ENCODE measurements around the gene RAI1.

The RAI1 gene

DNA sequence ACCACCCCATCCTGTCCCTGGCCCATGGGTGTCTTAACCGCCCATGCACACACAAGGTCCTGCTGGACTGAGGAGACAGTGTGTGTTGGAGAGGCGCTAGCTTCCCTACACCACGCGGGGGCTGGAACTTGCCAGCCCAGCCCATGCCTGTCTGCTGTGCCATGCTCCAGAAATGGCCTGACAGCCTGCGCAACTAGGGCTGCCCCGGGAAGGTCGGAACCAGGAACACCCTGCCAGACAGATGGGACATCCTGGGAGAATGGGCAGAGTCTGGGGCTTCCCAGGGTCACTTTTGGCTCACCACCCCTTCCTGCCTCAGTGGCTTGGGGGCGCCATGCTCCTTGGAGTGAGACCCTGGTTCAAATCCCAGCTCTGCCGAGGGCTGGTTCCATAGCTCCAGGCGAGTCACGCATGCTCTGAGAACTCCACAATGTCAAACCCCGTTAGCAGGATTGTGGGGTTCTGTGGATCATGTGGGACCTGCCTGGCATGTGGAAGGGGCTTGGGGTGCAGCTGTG lies 119.3 kb downstream of the RAI1 start:
- ChIA-PET POLR2A (ENCODE audit: low non-redundant PET) (interaction anchor here (0.6 kb wide), 1 partner anchor 33 kb away, joined by 4 read pairs; no protein-coding TSS in a partner anchor), CTCF (interaction anchor here (0.6 kb wide), 1 partner anchor 26 kb away, joined by 3 read pairs; no protein-coding TSS in a partner anchor)

DNA sequence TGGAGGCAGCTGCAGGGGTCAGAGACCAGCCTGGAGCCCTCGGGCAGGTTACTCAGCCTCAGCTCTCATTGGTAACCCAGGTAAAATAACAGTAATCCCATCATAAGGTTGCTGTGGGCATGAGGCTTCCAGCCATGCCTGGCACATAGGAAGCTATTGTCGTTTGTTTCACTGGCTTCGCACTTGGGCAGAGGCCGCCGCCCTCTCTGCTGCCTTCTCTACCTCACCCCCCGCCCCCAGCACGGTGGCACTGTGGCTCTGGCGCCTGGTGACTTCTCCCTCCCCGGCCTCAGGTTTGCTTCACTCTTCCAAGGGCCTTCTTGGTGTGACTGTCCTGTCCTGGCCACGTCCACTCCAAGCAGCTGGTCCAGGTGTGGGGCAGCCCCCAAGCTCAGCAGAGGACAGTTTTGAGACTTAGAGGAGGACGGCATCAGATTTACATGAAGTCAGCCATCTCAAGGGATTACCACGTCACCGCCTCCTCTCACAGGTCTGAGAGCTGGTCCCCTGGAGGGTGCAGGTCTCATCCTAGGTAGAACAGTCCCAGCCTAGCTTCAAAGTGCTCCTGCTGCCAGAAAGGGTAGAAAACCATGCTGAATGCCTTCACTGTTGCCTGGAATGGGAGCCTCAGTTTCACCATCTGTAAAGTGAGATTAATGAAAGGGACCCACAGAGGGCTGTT lies 120.7 kb downstream of the RAI1 start:
- TF ChIP-seq, protein P1, sequence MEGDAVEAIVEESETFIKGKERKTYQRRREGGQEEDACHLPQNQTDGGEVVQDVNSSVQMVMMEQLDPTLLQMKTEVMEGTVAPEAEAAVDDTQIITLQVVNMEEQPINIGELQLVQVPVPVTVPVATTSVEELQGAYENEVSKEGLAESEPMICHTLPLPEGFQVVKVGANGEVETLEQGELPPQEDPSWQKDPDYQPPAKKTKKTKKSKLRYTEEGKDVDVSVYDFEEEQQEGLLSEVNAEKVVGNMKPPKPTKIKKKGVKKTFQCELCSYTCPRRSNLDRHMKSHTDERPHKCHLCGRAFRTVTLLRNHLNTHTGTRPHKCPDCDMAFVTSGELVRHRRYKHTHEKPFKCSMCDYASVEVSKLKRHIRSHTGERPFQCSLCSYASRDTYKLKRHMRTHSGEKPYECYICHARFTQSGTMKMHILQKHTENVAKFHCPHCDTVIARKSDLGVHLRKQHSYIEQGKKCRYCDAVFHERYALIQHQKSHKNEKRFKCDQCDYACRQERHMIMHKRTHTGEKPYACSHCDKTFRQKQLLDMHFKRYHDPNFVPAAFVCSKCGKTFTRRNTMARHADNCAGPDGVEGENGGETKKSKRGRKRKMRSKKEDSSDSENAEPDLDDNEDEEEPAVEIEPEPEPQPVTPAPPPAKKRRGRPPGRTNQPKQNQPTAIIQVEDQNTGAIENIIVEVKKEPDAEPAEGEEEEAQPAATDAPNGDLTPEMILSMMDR (conservative IDR thresholded peaks at IDR 0.05; ENCODE audit: low read depth): no peak
- ChIA-PET CTCF (interaction anchor here (1.4 kb wide), 1 partner anchor 9 kb away, joined by 7 read pairs; no protein-coding TSS in a partner anchor), POLR2A (ENCODE audit: low non-redundant PET) (interaction anchor here (0.6 kb wide), 1 partner anchor 111 kb away, joined by 3 read pairs; no protein-coding TSS in a partner anchor)
- peak overlapping the region; percentile 97 for H3K27ac ChIP-seq
- no peak for DNase-seq (ENCODE audit: low spot score)

More for the DNA sequence above, 119.3 kb downstream of the RAI1 start:
- TF ChIP-seq, protein P1 (conservative IDR thresholded peaks at IDR 0.05; ENCODE audit: low read depth): no peak
- peak overlapping the region; percentile 97 for H3K27ac ChIP-seq
- no peak for DNase-seq (ENCODE audit: low spot score)

DNA sequence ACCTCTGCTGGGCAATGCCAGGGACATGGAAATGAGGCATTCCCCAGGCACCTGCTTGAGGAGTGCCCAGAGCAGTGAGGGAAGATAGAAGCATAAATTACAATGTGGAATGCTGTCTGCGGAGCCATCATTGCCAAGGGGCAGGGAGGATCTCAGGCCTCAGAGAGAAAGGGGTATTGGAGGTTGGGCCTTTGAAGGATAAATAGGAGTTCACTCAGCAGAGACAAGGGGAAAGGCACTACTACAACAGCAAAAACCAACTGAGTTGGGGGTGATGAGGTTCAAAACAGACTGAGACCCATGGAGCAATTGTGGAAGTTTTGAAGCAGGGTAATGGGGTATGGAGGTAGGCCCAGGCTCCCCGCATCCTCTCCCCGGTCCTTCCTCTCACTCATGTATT lies 122.7 kb downstream of the RAI1 start:
- no peak for DNase-seq (ENCODE audit: low spot score)
- TF ChIP-seq, protein P1 (conservative IDR thresholded peaks at IDR 0.05; ENCODE audit: low read depth): no peak
- ChIA-PET POLR2A (ENCODE audit: low non-redundant PET) (no interaction called here), CTCF (no interaction called here)
- H3K27ac ChIP-seq: peak overlapping the region; percentile 97

DNA sequence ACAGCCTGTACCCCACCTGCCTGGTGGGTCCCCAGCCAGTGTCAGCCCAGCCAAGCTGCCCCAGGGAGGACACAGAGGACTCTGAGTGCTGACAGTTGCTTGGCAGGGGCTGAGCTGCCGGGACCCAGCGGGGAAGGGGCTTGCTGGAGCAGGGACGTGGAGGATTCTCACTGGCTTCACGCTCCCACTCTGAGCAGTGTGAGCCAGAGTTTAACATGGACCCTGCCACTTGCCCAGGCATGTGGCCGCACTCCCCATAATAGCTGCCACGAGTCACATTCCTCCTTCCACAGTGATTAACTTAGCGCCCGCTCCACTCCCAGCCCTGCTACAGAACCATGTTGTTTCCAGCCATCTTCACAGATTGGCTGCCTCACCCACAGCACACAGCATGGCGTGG lies 124.3 kb downstream of the RAI1 start:
- no peak for DNase-seq (ENCODE audit: low spot score)
- CTCF ChIA-PET: no interaction called here
- peak overlapping the region; percentile 97 for H3K27ac ChIP-seq
- TF ChIP-seq, protein P1 (conservative IDR thresholded peaks at IDR 0.05; ENCODE audit: low read depth): no peak
- POLR2A ChIA-PET (ENCODE audit: low non-redundant PET): no interaction called here

DNA sequence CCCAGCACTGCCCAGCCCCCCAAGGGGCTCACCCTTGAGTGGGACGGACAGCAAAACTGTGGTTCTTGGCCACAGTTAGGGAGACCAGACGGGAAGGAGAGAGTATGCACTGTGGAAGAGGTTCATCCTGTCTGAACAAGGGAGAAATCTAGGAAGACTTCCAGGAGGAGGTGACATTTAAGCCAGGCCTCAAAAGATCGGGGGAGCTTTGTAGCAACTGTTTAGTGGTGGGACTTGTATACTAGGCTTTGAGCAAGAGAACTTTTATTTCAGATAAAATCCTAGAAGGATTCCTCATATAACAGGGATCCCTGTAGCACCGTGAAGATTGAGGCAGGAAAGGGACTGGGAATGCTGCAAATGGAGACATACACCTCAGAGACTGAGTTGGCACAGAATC lies 124.8 kb downstream of the RAI1 start:
- TF ChIP-seq, protein P1 (conservative IDR thresholded peaks at IDR 0.05; ENCODE audit: low read depth): no peak
- ChIA-PET POLR2A (ENCODE audit: low non-redundant PET) (no interaction called here), CTCF (no interaction called here)
- no peak for DNase-seq (ENCODE audit: low spot score)
- H3K27ac ChIP-seq: peak overlapping the region; percentile 97

DNA sequence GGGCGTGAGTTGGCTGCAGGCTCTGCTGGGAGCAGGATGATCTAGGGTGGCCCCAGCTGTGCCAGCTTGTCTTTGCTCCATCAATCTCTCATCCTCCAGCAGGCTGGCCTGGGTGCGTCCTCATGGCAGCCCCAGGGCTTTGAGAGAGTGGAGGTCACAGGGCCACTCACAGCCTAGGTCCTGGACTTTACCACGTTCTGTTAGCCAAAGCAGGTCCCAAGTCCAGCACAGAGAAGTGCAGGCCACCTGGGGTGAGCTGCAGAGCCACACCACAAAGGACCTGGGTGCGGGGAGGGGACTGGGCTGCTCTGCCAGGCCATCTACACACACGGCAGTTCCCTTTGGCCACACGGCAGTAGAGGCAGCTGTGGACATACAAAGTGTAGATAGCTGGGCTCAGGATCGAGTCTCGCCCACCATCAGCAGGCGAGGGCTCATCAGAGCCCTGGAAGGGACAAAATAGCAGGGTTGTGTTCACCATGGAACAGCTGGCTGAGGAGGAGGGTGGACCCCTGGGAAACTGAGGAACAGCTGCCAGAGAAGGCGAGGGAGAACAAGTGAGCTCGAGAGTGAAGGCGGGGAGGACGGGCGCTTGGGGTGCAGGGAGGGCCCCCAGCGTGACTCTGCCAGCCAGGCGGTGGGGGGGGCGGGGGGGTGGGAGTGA lies 125.5 kb downstream of the RAI1 start:
- peak overlapping the region; percentile 97 for H3K27ac ChIP-seq
- CTCF ChIA-PET: no interaction called here
- POLR2A ChIA-PET (ENCODE audit: low non-redundant PET): no interaction called here
- TF ChIP-seq, protein P1 (conservative IDR thresholded peaks at IDR 0.05; ENCODE audit: low read depth): no peak
- DNase-seq (ENCODE audit: low spot score): no peak
